ENCODE measurements around the gene RBKS.
A peak's percentile ranks its signal among the peaks of the same experiment; 100 is the strongest.
"Not testable (repeated sequence)": the region's sequence is repeated elsewhere in the genome, so short reads cannot be mapped to it uniquely, and the experiment has no call there.

RBKS gene

DNA sequence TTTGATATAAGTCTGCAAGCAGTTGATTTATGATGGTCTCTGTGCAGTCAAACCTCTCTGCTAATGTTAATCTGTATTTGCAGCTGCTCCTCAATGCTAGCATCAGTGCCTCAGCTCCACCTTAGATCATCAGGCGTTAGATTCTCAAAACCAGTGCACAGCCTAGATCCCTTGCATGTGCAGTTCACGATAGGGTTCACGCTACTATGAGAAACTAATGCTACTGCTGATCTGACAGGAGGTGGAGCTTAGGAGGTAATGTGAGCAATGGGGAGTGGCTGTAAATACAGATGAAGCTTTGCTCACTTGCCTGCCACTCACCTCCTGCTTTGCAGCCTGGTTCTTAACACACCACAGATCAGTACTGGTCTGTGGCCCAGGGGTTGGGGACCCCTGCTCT lies 18.4 kb downstream of the RBKS start:
- no peak for DNase-seq (ENCODE audit: low read depth)

DNA sequence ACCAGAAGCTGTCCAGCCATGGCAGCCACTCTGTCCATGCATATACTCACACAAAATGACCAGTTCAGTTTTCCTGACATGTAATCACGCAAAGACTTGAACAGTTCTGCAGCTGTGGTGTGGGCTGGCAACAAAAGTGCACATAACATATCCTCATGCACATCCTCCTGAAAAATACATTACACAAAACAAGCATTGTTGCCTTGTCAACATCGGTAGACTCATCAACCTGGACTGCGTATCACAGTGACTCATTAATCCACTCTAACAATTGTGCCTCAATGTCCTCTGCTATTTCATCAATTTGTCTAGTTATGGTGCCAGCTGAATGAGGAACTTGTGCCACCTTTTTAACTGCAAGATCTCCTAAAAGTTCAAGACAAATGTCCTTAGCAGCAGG lies 19.5 kb downstream of the RBKS start:
- DNase-seq (ENCODE audit: low read depth), result no peak

DNA sequence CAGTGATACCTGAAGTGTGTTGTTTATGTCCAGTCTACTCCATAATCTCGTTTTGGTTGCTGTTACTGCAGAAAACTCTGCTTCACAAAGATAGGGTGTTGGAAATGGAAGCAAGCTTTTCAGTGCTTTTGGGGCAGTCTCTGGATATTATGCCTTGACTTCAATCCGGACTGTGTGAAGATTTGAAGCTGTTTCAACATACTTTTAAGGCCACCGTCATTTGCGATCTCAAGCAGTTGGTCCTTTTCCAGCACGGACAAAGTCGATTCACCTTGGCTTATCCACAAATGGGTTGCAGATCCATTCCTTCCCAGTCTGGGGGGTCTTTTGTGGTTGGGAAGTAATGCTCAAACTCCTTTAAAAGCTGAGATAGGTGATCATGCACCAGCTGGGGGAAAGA lies 20.4 kb downstream of the RBKS start:
- DNase-seq (ENCODE audit: low read depth), result no peak

DNA sequence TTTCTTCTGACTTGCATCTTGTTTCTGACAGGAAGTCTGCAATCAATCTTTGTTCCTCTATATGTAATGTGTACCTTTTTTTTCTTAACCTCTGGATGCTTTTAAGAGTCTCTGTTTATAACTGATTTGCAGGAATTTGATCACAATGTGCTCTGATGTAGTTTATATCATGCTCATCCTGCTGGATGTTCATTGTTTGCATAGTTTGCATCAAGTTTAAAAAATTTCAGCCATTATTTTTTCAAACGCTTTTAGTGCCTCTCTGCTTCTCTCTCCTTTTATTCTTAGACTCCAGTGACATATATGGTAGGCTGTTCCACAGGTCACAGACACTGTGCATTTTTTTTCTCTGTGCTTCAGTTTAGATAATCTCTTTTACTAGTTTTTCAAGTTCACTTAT lies 23.9 kb downstream of the RBKS start:
- DNase-seq (ENCODE audit: low read depth), result no peak

DNA sequence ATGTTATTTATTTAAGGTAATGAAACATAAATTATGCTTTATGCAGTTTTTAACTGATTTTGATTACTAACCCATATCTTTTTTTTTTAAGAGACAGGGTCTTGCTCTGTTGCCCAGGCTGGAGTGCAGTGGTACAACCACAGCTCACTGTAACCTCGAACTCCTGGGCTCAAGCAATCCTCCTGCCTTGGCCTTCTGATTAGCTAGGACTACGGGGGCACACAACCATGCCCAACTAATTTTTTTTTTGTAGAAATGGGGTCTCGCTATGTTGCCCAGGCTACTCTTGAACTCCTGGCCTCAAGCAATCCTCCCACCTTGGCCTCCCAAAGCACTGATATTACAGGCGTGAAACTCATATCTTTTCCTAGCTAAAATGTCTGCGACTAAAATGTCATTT lies 26.2 kb downstream of the RBKS start:
- not testable (repeated sequence) for DNase-seq (ENCODE audit: low read depth)

DNA sequence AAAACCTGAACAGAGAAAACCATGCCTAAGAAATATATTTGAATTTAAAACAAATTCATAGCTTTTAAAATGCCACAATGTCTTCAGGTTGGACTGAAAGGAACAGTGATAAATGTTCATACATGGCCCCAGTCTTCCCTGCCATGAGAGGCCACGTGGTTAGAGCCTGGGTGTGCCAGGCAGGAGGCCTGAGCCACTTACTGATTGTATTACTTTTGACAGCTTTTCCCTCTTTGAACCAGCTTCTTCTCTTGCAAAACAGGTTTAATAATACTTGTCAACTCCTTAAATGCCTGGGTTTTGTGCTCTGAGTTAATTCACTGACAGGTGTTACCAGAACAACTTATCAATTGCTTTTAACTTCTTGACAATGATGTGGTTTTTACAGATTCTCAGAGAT lies 27.0 kb downstream of the RBKS start:
- DNase-seq (ENCODE audit: low read depth), result no peak

DNA sequence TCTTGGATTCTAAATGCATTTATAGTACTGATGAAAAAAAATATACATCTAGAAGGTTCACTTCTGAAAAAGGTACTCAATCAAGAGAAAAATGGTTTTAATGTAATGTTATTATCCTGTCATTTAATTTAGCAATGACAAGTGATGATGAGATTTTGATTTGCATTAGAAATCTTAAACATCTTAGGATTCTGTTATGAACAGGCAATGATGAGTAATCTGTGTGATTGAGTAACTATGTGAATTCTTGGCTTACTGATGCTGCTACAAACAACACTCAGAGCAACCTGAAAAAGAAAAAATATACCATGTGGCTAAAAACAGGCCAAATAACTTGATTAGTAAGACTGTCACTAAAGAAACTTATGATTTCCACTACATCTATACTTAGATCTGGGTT lies 30.1 kb downstream of the RBKS start:
- peak; percentile 76 for DNase-seq (ENCODE audit: low read depth)

DNA sequence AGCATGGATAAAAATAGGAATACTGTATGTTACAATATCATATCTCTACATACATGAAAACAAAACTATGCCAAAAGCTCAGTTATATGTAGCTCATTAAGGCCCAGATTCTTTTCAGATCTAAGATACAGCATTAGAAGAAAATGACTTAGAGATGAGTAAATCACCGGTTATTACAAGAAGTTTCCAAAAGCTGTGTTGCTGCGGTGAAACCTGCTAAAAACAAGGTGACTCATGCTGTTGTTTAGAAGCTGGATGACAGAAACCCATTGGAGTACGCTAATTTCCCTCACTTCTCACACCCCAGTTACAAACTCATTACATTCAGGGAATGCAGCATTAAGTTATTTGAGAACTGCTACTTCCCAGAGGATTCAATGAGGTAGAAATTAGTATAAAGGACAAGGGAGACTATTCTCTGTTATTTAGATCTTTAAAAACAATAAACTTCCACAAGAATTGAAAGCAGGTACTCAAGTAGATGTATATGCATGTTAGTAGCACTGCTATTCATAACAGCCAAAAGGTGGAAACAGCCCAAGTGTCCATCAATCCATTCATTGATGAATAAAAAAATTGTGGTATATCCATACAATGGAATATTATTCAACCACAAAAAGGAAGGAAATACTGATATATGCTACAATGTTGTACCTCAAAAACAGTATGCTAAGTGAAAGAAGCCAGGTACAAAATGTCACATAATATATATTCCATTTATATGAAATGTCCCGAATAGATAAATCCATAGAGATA lies 32.6 kb downstream of the RBKS start:
- no peak for DNase-seq (ENCODE audit: low read depth)

DNA sequence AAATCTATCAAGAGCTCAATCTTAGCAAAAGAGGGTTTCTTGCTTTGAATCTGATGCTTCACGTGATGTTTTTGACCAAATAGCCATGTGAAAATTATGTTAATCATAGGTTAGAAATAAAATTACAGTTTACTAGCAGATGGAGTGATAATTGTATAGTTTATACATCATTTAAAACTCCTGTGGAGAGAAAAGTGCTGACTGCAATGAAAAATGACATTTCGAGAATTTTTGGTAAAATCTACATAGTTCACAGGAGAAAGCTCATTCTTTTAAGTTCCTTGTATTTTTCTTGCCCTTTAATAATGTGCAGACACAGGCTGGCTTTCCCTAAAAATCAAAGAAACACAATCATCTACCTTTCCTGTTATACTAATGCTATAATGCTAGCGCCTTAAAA lies 33.2 kb downstream of the RBKS start:
- no peak for DNase-seq (ENCODE audit: low read depth)

DNA sequence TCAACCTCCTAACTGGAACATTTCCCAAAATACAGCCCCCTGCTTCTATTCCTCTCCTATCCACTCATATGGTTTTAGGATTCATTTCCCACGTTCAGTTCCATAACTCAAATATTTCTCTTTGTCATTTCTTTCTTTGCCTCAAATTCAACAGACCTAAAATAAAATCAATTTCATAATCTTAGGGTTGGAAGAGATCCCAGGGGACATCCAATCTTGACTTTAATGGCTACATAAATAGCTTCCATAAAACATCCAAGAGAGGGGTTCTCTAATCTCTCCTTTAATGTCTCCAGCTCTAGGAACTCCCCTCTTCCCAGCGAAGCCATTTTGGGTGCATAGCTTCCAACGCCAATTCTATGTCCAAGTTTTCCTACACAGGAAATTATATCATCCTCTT lies 33.8 kb downstream of the RBKS start:
- DNase-seq (ENCODE audit: low read depth), result no peak

DNA sequence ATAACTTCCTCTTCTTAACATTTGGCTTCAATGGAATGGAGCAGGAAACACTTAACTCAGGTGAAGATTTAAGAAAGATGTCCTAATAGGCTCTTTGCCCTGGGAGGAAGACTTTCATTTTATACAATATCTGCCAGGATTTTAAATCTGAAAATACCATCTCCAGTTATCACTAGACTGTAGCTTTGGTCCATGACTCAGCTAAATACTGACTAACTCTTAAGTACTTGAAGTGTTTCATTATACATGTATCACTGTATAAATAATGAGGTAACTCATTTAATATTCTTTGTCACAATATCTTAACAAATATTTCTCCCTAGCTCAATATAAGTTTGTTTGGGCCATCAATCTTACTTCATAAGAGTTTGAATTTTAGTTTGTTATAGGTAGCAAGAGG lies 34.7 kb downstream of the RBKS start:
- DNase-seq (ENCODE audit: low read depth), result peak; percentile 55

DNA sequence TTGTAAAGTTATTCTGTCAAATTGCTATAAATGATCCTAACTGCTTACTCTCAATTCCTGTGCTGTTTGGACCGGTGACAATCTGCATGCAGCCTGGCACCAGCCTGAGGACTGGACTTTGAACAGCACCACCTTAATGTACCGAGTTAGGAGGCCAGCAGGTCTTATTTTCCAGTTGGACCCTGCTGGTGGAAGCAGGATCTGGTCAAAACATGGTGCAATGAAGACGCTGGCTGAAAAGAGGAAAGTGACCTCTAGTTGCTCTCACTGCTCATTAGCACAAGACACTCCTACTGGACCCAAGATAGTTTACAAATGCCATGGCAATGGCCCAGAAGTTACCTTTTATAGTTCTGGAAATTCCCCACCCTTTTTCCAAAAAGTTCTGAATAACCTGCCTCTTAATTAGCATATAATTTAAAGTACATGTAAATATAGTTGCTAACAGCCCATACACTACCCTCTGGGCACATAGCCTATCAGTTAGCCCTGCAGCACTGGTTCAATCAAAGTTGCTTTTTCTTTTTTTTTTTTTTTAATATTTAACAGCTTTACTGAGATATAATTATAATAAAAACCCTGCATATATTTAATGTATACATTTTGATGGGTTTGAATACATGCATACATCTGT lies 35.8 kb downstream of the RBKS start:
- DNase-seq (ENCODE audit: low read depth), result no peak

DNA sequence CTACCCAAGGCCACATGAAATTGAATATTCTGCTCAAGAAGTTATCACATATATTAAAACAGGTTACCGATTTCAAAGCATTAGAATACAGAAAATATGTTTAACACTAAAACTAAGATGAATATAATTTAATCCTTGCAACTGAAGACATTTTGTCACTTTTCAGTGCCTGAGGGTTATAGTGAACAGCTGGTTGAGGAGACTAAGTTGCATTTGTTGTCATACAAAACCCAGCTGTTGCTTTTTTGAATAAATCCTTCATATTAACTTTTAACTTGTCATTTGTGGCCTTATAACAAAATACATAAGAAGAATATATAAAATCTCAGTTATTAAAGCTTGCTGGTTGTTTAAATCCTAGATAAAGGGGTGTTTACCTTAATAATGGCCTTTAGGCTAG lies 37.5 kb downstream of the RBKS start:
- DNase-seq (ENCODE audit: low read depth), result no peak

DNA sequence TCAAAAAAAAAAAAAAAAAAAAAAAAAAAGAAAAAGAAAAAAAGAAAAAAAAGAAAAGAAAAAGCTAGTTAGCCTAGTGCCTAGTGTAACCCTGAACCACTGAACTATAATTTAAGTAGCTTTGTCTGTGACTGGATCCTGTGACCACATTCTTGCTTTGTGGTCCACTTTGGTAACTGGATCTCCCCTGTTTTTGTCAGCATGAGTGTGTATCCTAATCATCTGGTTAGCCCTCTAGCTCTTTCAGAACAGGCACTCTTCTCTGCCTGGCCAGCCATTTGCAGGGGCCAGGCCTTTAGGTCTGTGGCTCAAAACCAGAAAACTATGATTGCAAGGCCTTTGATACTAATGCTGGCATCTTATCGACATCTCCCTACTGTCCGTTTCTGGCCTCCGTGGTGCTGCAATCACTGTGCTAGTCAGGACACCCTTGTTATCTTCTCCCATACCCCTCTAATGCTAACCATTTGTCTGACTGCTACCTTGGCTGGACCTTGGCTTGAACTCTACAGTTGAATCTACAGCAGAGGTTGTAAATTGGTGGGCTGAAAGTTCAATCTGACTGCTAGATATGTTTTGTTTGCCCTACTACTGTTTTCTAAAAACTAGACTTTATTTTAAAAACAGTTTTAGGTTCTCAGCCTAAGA lies 40.5 kb downstream of the RBKS start:
- peak; percentile 55 for DNase-seq (ENCODE audit: low read depth)

DNA sequence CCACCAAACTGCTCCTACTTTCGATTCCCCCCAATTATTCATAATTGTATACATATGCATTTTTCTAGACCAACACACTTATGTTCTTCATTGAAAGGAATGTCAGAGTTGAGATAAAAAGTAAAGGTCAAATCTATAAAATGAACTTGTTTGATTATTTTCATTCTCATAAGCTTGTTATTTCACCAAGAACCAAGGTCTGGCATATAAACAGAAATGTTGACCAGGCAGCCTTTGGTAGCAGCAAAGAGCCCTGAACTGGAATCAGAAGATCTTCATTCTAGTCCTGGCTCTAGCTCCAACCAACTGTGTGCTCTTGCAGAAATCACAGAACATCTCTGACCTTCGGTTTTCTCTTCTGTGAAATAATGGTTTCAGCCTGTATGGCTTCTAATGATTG lies 42.9 kb downstream of the RBKS start:
- no peak for DNase-seq (ENCODE audit: low read depth)

DNA sequence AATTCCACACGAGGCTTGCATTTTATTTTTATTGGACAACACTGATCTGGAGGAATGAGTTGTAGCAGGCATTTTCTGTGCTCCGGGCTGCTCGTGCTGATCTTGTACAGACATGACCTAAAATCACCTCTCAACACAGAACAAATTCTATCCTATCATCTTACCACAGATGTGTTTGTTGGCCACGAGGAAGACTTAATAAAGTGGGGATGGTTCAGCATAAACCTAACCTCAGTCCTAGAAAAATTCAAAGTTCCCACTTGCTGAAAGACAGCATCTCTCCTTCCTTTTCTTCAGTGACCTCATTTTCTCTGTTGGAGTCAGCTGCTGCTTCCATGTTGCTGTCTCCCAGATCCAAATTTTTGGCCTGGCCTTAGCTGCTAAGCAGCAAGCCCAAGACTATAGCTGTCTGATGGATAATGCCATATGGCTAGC lies 45.3 kb downstream of the RBKS start:
- DNase-seq (ENCODE audit: low read depth), result peak; percentile 16

DNA sequence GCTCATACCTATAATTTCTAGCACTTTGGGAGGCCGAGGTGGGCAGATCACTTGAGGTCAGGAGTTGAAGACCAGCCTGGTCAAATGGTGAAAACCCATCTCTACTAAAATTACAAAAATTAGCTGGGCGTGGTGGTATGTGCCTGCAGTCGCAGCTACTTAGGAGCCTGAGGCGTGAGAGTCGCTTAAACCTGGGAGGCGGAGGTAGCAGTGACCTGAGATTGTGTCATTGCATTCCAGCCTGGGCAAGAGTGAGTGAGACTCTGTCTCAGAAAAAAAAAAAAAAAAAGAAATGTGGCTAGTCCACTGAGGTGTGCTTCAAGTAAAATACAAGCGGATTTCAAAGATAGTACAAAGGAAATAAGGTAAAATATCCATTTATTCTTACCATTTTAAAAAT lies 46.2 kb downstream of the RBKS start:
- DNase-seq (ENCODE audit: low read depth), result no peak

DNA sequence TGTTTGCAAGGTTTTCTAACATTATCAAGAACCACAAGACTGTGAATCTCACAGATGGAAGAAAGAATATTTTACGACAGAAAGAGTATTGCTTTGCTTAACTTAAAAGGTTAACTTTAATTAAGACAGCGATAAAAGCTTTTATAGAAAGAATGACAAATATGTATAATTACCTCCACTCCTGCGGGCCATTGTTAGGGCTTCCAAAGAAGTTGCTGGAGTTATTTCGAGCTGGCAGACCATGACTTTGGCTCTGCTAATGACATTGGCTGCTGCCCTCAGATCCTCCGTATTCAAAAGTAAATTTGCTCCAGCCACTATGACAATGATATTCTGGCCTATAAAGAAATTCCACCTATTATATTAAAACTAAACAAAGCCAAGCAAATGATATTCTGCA lies 47.3 kb downstream of the RBKS start:
- no peak for DNase-seq (ENCODE audit: low read depth)

DNA sequence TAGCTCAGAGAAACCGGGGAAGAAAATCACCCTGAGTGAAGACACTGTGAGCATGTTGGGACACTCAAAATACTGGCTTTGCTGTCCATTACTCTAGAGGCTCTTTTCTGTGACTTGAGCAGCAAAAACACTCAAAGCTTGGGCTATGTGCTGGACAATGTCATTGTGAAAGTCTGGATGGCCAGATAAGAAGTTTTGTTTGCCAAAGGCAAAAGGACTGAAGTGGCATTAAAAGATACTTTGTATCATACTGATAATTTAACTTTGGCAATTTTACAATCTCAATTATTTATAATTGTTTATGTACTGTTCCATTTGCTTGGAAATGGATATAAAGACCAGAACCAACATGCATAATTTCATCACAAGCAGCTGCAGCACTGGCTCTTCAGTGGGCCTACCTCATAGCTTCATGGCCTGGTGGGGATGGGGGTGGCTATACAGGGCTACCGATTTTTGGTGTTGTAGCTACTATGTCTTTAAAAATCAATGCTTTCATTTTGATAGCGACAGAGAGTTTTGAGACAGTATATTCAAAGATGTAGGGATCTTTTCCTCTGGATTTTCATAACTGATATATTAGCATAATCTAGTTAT lies 51.1 kb downstream of the RBKS start:
- DNase-seq (ENCODE audit: low read depth), result no peak

DNA sequence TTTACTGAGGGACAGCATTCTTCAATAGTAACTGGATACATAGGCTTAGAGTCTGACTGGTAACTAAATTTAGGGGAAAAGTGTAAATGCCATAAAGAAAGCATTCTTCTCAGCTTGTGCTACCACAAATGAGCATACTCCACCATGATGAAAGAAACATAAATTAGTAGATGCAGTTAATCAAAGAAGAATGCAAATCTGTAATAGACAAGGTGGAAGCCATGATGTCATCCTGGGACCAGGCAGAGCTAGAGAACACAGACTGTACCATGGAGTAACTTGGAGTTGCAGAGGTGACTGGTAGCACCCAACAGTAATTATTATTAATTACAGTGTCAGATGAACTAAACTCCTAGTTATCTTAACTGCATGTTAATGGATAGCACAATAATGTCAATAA lies 51.7 kb downstream of the RBKS start:
- DNase-seq (ENCODE audit: low read depth), result no peak

DNA sequence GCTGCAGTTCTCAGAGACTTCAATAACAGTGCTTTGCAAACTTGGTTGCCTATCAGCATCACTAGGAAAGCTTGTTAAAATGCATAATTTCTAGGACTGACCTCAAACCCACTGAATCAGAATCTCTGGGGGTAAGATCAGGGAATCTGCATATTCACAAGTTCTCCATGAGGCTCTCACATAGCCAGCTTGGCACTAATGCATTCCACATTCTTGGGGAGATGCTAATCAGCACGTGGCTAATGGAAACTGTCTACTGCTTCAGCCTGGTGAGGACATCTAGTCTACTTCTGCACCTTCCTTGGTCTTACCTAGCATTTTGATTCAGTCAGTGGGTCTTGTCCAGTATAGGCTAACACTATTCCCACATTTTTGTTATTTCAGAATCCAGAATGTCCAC lies 56.3 kb downstream of the RBKS start:
- DNase-seq (ENCODE audit: low read depth), result no peak

DNA sequence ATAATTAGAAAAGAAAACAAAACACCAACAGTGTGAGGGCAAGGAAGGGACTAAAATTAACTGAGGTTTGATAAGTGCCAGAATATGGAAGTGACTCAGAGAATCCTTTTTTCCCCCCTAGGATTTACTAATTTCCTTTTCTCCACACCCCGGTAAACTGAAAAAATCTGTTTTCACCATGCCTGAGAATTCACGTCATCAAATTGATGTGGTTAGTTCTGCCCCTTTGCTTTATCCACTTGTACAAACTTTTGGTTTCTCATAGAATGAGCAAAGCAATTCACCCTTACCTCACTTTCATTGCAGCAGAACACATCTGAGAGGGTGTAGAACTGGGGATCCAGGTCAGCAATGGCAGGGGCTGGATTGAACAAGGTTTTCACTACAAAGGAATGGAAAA lies 57.8 kb downstream of the RBKS start:
- DNase-seq (ENCODE audit: low read depth), result peak; percentile 85

Measured in stromal cell of bone marrow (primary cell).